ENCODE results near the gene KIF5A.
A peak's percentile ranks its signal among the peaks of the same experiment; 100 is the strongest.

KIF5A gene

DNA sequence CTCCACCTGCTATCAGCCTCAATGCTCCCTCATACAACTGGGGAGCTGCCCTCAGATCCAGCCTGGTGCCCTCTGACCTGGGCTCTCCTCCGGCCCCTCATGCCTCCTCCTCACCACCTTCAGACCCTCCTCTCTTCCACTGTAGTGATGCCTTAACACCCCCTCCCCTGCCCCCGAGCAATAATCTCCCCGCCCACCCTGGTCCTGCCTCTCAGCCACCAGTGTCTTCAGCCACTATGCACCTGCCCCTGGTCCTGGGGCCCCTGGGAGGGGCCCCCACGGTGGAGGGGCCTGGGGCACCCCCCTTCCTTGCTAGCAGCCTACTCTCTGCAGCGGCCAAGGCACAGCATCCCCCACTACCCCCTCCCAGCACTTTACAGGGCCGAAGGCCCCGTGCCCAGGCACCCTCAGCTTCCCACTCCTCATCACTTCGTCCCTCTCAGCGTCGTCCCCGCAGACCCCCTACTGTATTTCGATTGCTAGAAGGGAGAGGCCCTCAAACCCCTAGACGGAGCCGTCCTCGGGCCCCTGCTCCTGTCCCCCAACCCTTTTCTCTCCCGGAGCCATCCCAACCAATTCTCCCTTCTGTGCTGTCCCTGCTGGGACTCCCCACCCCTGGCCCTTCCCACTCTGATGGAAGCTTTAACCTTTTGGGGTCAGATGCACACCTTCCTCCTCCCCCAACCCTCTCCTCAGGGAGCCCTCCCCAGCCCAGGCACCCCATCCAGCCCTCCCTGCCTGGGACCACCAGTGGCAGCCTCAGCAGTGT is 24.0 kb upstream of the KIF5A start:
- DNase-seq (ENCODE audit: low spot score), result no peak
- POLR2A ChIA-PET (ENCODE audit: low non-redundant PET), result no interaction called here
- H3K27ac ChIP-seq, result peak overlapping the region; percentile 98
- TF ChIP-seq, protein P1, sequence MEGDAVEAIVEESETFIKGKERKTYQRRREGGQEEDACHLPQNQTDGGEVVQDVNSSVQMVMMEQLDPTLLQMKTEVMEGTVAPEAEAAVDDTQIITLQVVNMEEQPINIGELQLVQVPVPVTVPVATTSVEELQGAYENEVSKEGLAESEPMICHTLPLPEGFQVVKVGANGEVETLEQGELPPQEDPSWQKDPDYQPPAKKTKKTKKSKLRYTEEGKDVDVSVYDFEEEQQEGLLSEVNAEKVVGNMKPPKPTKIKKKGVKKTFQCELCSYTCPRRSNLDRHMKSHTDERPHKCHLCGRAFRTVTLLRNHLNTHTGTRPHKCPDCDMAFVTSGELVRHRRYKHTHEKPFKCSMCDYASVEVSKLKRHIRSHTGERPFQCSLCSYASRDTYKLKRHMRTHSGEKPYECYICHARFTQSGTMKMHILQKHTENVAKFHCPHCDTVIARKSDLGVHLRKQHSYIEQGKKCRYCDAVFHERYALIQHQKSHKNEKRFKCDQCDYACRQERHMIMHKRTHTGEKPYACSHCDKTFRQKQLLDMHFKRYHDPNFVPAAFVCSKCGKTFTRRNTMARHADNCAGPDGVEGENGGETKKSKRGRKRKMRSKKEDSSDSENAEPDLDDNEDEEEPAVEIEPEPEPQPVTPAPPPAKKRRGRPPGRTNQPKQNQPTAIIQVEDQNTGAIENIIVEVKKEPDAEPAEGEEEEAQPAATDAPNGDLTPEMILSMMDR (conservative IDR thresholded peaks at IDR 0.05; ENCODE audit: low read depth), result no peak
- CTCF ChIA-PET, result no interaction called here

DNA sequence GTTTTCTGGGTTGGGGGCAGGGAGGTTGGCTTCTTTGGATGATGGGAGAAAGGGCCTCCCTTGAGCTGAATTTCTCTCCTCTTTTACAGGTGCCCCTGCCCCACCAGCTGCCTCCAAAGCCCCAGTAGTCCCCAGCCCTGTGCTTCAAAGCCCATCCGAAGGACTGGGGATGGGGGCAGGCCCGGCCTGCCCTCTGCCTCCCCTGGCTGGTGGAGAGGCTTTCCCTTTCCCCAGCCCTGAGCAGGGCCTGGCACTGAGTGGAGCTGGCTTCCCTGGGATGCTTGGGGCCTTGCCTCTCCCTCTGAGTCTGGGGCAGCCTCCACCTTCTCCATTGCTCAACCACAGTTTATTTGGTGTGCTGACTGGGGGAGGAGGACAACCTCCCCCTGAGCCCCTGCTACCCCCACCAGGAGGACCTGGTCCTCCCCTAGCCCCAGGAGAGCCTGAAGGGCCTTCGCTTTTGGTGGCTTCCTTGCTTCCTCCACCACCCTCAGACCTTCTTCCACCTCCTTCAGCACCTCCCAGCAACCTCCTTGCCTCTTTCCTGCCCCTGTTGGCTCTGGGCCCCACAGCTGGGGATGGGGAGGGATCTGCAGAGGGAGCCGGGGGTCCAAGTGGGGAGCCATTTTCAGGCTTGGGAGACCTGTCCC is 23.2 kb upstream of the KIF5A start:
- DNase-seq (ENCODE audit: low spot score), result no peak
- ChIA-PET CTCF (no interaction called here), POLR2A (ENCODE audit: low non-redundant PET) (no interaction called here)
- peak overlapping the region; percentile 98 for H3K27ac ChIP-seq
- TF ChIP-seq, protein P1 (conservative IDR thresholded peaks at IDR 0.05; ENCODE audit: low read depth), result no peak

DNA sequence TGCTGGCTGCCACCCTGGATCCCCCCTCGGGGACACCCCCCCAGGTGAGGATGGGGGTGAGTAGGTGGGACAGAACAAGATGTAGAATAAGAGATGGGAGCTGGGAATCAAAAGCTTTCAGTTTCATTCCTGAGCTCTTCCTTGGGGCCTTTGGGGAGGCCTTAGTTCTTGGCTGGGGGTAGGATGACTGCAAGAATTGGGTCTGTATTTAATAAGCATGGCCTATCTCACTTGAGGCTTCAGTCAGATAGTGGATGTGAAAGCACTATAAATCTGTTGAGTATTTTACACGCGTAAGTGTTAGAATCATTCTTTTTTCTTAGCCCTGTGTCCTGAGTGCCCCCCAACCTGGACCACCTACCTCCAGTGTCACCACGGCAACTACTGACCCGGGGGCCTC is 22.7 kb upstream of the KIF5A start:
- TF ChIP-seq, protein P1 (conservative IDR thresholded peaks at IDR 0.05; ENCODE audit: low read depth), result no peak
- CTCF ChIA-PET, result interaction anchor here (0.6 kb wide), 1 partner anchor 314 kb away, joined by 4 read pairs; no protein-coding TSS in a partner anchor
- DNase-seq (ENCODE audit: low spot score), result no peak
- peak overlapping the region; percentile 98 for H3K27ac ChIP-seq
- POLR2A ChIA-PET (ENCODE audit: low non-redundant PET), result no interaction called here

DNA sequence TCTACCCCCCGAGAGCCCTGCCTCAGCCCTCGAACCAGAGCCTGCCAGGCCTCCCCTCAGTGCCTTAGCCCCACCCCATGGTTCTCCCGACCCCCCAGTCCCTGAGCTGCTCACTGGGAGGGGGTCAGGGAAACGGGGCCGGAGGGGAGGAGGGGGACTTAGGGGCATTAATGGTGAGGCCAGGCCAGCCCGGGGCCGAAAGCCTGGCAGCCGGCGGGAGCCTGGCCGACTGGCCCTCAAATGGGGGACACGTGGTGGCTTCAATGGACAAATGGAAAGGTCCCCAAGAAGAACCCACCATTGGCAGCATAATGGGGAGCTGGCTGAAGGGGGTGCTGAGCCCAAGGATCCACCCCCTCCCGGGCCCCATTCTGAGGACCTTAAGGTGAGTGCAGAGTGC is 21.7 kb upstream of the KIF5A start:
- no peak for DNase-seq (ENCODE audit: low spot score)
- POLR2A ChIA-PET (ENCODE audit: low non-redundant PET), result interaction anchor here (0.9 kb wide), 1 partner anchor 7 kb away, joined by 3 read pairs; the partner anchor contains the start of gene DDIT3
- TF ChIP-seq, protein P1 (conservative IDR thresholded peaks at IDR 0.05; ENCODE audit: low read depth), result no peak
- peak overlapping the region; percentile 98 for H3K27ac ChIP-seq
- CTCF ChIA-PET, result interaction anchor here (0.7 kb wide), 1 partner anchor 10 kb away, joined by 3 read pairs; no protein-coding TSS in a partner anchor

DNA sequence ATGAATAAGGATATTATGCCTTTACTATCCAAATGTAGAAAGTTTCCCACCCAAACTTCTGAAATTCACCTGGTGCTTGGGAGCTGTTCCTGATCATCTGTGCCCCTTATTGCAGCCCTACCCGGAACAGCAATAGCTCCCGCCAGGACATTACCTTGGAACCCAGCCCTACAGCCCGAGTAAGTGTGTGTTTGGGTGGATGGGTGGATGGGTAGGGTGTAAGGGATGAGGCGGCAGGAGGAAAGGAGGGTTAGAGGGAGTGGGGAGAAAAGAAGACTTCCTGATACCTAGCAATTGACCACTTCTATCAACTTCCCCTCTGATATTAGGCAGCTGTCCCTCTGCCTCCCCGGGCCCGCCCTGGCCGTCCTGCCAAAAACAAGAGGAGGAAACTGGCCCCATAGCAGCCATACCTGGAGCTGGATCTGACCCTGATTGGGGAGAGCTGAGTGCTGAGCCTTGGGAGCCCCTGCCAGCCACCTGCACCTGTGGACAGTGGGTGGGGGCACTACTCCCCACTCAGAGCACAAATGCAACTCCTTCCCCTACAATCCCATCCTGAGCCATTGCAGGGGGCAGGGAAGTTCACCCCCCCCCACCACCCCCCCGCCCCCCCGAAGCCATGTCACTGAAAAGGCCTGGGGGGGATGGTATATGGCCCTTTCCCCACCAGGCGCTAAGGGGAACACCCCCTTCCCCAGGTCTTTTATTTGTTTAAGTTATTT is 20.9 kb upstream of the KIF5A start:
- peak overlapping the region; percentile 98 for H3K27ac ChIP-seq
- TF ChIP-seq, protein P1 (conservative IDR thresholded peaks at IDR 0.05; ENCODE audit: low read depth), result no peak
- ChIA-PET CTCF (interaction anchor here (0.7 to 1.1 kb wide), 4 partner anchors 9 to 206 kb away, joined by 3 to 5 read pairs (median 3); no protein-coding TSS in a partner anchor), POLR2A (ENCODE audit: low non-redundant PET) (interaction anchor here (0.9 kb wide), 1 partner anchor 8 kb away, joined by 3 read pairs; the partner anchor contains the start of gene DDIT3)
- DNase-seq (ENCODE audit: low spot score), result no peak

DNA sequence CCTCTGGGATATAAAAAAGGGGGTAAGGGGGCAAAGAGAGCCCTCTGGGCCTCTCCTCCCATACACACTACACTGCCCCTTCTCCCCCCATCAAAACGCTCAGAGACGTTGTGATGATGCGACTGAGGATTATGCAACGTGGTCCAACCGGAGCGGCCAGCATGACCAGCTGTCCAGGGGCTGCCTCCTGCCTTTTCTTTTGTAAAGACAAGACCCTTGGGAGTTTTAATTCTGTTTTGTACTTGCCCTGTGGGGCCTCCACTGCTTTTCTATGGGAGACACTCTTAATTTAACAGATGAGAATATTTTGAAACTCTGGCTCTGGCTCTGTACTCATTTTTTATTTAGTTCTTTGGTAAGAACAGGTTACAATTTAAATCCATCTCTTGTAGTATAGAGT is 20.0 kb upstream of the KIF5A start:
- no peak for DNase-seq (ENCODE audit: low spot score)
- POLR2A ChIA-PET (ENCODE audit: low non-redundant PET), result no interaction called here

More for the DNA sequence above, 20.0 kb upstream of the KIF5A start:
- H3K27ac ChIP-seq, result peak overlapping the region; percentile 98
- TF ChIP-seq, protein P1 (conservative IDR thresholded peaks at IDR 0.05; ENCODE audit: low read depth), result no peak
- CTCF ChIA-PET, result no interaction called here

All from RWPE1 (cell line).